ENCODE measurements around the gene PLCB1. TPM values are rescaled to one million over a fixed set of nuclear protein-coding genes. Genes with fewer than 3 reads are reported as not detected.

The PLCB1 gene
- polyA plus RNA-seq, 1 donor (not counting 4 experiments of a cell fraction or from before 2014, with no cell fraction given) = 0.37 TPM

GRCh38 chr20:8912731-8913130 lies 780.7 kb downstream of the PLCB1 start:
- no peak for FAIRE-seq
- Histone ChIP-seq H2AFZ (ENCODE audit: control insufficient read depth, low read length) (no peak overlapping the region), H3K9ac (ENCODE audit: control insufficient read depth, extremely low read depth, insufficient read depth, low read length) (no peak overlapping the region), H3K4me1 (ENCODE audit: control insufficient read depth, extremely low read depth, insufficient read depth, low read length) (no peaks in the 10 kb centered on the region), H3K4me2 (ENCODE audit: control insufficient read depth, extremely low read depth, insufficient read depth, low read depth, low read length) (no peak overlapping the region), H3K27ac (ENCODE audit: control insufficient read depth, insufficient read depth, low read length) (no peak overlapping the region), H3K36me3 (ENCODE audit: control insufficient read depth in 2 of 2, extremely low read depth in 1 of 2, insufficient read depth in 2 of 2, low read length in 2 of 2) (no peaks in the 10 kb centered on the region), H3K9me3 (ENCODE audit: control insufficient read depth, low read depth, low read length) (no peaks in the 10 kb centered on the region), H3K27me3 (ENCODE audit: control insufficient read depth, extremely low read depth, insufficient read depth, low read length) (no peaks in the 10 kb centered on the region), H3K79me2 (ENCODE audit: control insufficient read depth, insufficient read depth, low read length) (no peaks in the 10 kb centered on the region), H3K9me1 (ENCODE audit: control insufficient read depth, extremely low read depth, insufficient read depth, low read length) (no peaks in the 10 kb centered on the region), H3K4me3 (ENCODE audit: control insufficient read depth in 2 of 3, extremely low read depth in 1 of 3, insufficient read depth in 2 of 3, low read depth in 1 of 3, low read length in 3 of 3) (no peak overlapping the region), H4K20me1 (ENCODE audit: control insufficient read depth, extremely low read depth, insufficient read depth, low read length) (no peaks in the 10 kb centered on the region)
- DNase-seq (ENCODE audit: low read depth, low spot score) = no peak
- TF ChIP-seq CTCF (optimal IDR thresholded peaks at IDR 0.05 in 1 of 3, IDR thresholded peaks at IDR 0.05 in 1 of 3, conservative IDR thresholded peaks at IDR 0.05 in 1 of 3; ENCODE audit: extremely low read depth in 1 of 3, insufficient read depth in 2 of 3, low read length in 3 of 3) = no peak
- TF ChIP-seq EZH2 (IDR thresholded peaks at IDR 0.05; ENCODE audit: low read length) = no peak
- dilution Hi-C loops (cut with MboI; ENCODE audit: extremely low pct_ligation_motif_present, low sequenced_read_pairs) = no loop called here

GRCh38 chr20:8913456-8913855 lies 781.4 kb downstream of the PLCB1 start:
- DNase-seq (ENCODE audit: low read depth, low spot score) = no peak
- Histone ChIP-seq H3K4me3 (ENCODE audit: control insufficient read depth in 2 of 3, extremely low read depth in 1 of 3, insufficient read depth in 2 of 3, low read depth in 1 of 3, low read length in 3 of 3) (no peak overlapping the region), H3K9me3 (ENCODE audit: control insufficient read depth, low read depth, low read length) (no peaks in the 10 kb centered on the region), H3K4me1 (ENCODE audit: control insufficient read depth, extremely low read depth, insufficient read depth, low read length) (no peaks in the 10 kb centered on the region), H3K27me3 (ENCODE audit: control insufficient read depth, extremely low read depth, insufficient read depth, low read length) (no peaks in the 10 kb centered on the region), H3K36me3 (ENCODE audit: control insufficient read depth in 2 of 2, extremely low read depth in 1 of 2, insufficient read depth in 2 of 2, low read length in 2 of 2) (no peaks in the 10 kb centered on the region), H3K9me1 (ENCODE audit: control insufficient read depth, extremely low read depth, insufficient read depth, low read length) (no peaks in the 10 kb centered on the region), H4K20me1 (ENCODE audit: control insufficient read depth, extremely low read depth, insufficient read depth, low read length) (no peaks in the 10 kb centered on the region), H3K79me2 (ENCODE audit: control insufficient read depth, insufficient read depth, low read length) (no peaks in the 10 kb centered on the region), H3K9ac (ENCODE audit: control insufficient read depth, extremely low read depth, insufficient read depth, low read length) (no peak overlapping the region), H3K27ac (ENCODE audit: control insufficient read depth, insufficient read depth, low read length) (no peak overlapping the region), H2AFZ (ENCODE audit: control insufficient read depth, low read length) (no peak overlapping the region), H3K4me2 (ENCODE audit: control insufficient read depth, extremely low read depth, insufficient read depth, low read depth, low read length) (no peak overlapping the region)
- FAIRE-seq = no peak
- dilution Hi-C loops (cut with MboI; ENCODE audit: extremely low pct_ligation_motif_present, low sequenced_read_pairs) = no loop called here
- TF ChIP-seq CTCF (optimal IDR thresholded peaks at IDR 0.05 in 1 of 3, IDR thresholded peaks at IDR 0.05 in 1 of 3, conservative IDR thresholded peaks at IDR 0.05 in 1 of 3; ENCODE audit: extremely low read depth in 1 of 3, insufficient read depth in 2 of 3, low read length in 3 of 3) (no peak), EZH2 (IDR thresholded peaks at IDR 0.05; ENCODE audit: low read length) (no peak)

All from keratinocyte (primary cell).